Measurements from ENCODE around the gene RAI14.
A peak's percentile ranks its signal among the peaks of the same experiment; 100 is the strongest.
"Not testable (repeated sequence)": the region's sequence is repeated elsewhere in the genome, so short reads cannot be mapped to it uniquely, and the experiment has no call there.

The RAI14 gene

DNA sequence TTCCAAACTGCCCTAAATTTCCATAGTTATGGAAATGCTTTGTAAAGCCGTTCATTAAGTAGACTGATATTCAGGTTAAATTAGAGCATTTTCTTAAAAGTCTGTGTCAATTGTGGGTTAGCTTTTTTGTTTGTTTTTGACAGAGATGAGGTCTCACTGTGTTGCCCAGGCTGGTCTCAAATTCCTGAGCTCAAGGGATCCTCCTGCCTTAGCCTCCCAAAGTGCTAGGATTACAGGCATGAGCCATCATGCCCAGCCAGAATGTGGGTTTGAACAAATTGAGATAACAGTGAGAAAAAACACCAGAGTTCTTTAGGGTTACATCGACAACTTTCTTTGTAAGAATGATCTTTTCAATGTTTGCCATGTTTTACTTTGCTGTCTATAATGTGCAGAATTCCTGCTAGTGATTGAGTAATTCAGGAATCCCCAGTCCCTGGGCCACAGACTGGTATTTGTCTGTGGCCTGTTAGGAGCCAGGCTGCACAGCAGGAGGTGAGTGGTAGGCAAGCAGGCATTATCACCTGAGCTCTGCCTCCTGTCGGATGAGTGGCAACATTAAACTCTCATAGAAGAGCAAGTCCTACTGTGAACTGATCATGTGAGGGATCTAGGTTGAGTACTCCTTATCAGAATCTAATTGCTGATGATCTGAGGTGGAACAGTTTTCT lies 80.5 kb downstream of the RAI14 start:
- DNase-seq: peak; percentile 57

DNA sequence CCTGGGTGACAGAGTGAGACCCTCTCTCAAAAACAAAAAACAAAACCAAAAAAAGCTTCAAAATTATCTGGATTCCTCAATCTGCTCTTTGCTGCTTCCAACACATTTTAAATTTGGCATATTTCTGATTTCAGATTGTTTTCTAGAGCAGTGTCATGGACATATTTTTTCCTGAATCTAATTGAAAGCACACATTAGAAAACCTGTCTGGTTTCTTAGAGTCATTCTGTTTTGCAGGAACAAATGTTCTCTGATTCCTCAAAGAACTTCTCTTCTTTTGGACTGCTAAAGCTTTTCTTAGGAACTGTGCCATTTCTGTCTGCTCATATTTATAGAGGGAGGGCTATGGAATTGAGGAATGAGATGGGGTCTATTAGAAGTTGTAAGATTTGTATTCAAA lies 81.6 kb downstream of the RAI14 start:
- no peak for DNase-seq

DNA sequence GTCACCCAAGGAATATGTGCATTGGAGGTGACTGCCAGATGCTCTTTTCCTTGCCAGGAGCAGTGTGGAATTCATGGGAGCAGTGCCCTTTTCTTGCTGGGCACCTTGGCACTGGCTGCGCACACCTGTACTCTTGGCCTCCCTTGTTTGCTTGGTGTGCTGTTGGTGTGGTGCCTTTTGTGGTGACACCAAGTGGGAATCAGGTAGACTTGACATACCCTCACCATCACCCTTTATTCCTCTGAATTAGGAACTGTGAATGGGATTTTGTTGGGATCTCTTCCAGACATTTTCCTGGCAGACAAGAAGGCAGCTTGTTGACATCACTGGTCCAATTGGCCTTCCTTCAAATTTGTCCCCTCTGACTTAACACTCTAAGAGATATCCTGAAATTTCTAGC lies 82.3 kb downstream of the RAI14 start:
- DNase-seq: no peak

DNA sequence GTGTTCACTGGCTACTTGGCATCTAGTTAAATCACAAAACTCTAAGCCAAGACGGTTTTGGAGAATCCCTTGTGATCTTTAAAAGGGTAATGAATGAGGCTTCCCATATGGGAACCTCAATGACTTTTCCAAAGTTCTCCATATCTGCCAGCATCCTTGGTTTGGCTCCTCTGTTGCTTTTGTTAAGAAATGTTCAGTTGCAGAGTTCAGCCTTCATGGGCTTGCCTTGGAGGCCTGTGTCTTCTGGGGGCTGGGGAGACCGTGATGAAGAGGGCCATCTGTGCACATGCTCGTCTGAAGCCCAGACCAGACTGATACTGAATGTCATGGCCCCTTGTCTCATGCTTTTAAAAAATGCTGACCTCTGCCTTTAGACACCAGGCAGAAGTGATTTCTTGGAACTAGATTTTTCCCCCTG lies 84.3 kb downstream of the RAI14 start:
- DNase-seq: no peak

DNA sequence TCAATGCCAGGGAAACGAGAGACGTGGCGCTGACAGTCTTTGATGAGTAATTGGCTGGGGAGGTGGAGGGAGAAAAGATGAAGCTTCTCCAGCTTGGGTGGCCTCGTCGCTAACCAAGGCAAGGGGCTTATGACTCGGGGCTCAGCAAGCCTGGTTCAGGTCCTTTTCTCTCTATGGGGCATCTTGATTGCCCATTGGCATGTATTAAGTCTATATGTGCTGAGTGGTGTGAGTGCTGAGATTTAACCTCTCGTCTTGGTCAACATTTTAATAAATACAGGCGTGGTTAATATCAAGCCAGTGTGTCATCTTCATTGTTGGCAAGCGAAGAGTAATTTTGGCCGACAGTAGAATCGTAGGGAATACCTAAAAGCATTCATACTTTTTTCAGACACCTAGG lies 85.9 kb downstream of the RAI14 start:
- DNase-seq: peak; percentile 49

DNA sequence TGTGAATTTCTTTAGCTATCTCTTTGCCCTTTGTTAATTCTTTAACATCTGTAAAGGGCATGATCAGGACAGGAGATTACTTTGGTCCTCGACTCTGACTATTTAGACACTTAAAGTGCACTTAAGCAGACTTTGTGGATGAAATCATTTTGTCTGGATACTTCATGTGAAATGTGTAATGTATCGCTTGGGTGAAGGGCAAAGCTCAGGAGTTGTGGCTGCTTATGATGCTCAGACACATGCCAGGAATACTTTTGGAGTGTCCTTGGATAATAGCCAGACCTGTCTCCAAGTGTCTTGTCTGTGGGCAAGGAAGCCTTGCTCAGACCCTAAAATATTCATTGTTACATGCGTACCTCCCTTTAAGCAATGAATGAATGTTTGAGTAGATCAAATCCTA lies 87.8 kb downstream of the RAI14 start:
- DNase-seq: peak; percentile 99

DNA sequence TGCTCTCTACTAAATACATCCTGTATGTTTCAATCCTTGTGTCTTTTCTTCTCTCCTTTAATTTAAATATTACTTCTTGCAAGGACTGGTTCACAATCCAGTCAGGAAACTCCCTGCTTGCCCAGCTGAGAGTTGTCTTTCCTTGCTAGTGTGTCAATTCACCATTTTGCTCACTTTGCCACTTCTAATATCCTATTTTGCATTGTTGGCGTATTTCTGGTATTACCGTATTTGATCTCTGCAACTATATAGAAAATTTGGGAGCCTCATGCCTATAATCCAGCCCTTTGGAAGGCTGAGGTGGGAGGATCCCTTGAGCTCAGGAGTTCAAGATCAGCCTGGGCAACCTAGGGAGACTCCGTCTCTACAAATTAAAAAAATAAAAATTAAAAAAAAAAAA lies 92.3 kb downstream of the RAI14 start:
- no peak for DNase-seq

DNA sequence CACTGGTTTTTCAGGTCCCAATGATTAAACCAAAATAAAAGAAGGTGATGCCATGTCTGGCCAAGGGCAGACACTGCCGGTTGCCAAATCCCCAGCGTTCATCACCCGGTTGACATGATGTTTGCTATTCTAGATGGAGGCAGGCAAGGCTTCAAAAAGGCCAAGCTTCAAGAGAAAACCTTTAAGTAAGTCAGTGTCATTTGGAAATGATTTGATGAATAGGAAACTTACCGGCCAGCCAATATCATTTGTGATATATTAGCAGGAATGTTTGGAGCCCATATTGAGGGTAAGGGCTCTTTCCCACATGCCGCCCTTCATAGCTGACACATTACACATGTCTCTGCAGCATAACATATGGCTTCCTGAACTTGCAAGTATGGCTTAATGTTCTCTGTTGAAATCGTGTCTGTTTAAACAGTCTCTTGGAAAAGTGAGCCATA lies 93.3 kb downstream of the RAI14 start:
- peak; percentile 96 for DNase-seq

DNA sequence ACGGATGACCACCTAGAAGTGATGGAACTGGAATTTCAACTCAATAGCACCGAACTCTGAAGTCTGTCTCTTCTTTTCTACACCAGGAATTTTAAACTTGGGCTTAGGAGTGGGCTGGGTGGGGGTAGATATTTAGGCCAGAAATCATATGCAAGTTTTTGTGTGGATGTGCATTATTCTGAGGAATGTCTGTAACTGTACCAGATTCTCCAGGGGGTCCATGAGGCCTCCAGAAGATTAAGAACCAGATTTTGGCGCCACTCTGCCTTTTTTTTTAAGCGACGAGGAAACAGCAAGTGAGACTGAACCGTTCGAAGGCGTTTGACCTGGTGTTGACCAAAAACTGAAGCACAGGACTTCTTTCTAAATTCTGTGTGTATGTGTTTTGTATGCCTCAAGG lies 94.1 kb downstream of the RAI14 start:
- DNase-seq: peak; percentile 75

DNA sequence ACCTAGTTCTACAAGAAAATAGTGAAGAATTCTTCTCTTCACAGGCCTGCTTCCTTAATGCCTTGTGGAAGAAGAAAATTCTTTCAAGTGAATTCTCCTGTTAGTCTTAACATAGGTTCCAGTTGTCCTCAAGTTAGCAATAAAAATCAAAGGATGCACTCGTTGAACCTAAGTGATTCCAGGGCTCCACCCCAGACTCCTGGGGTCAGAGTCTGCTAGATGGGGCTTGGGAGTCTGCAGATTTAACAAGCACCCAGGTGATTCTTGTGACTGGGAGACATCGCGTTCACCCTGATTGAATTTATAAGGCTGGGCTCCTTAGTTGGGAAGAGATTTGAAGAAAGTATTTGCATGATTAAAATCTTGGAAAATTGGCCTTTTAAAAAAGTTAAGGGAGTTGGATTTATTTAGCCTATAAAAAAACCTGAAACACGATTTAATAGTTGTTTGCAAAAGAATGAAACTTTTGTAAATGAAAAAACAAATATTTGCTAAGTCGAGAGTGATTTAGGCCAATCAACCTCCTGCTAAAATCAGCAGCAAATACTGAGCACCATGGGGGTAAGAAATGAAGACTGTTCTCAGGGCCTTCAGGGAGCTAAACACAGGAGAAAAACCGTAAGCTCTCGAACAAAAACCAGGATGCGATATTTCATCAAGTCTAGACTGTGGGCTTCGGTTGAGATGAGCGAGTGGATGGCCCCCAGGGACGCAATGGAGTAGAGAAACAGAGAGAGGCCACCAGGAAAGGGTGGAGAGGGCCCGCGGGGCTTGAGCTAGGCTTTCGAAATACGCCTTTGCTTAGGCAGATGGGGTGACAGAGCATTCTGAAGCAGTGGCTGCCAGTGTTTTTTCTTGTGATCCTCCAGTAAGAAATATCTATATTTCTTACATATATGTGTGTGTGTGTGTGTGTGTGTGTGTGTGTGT lies 95.9 kb downstream of the RAI14 start:
- peak; percentile 20 for DNase-seq

DNA sequence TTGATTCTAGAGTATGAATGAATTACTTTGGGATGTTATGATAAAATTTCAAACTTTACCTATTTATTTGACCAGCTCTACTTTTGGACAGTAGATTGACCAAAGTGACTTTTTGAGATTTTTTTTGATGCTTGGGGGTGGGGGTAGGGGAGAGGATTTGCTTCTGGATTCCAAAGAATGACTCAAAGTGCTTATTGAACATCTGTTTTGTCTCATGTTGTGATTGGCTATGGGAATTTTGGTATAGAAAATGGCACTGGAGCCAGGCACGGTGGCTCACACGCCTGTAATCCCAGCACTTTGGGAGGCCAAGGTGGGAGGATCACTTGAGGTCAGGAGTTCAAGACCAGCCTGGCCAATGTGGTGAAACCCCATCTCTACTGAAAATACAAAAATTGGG lies 97.1 kb downstream of the RAI14 start:
- peak; percentile 17 for DNase-seq

DNA sequence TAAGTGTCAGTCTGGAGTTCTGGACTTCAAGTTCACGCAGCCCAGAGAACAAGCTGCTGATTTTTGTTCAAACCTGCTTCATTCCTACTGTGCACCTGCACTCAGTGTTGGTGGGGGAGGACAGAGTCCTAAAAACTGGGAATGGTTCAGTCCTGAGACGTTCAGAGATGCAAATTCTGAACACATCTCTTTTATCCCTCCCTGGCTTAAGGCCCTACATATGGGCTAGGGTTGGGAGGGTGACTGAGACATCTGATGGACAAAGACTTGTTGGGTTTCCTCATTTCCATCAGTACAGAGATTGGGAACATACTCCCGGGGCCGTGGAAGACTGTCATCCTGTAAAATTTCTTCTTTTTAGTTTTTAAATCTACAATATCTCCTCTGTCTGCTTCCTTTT lies 99.8 kb downstream of the RAI14 start:
- DNase-seq: no peak

DNA sequence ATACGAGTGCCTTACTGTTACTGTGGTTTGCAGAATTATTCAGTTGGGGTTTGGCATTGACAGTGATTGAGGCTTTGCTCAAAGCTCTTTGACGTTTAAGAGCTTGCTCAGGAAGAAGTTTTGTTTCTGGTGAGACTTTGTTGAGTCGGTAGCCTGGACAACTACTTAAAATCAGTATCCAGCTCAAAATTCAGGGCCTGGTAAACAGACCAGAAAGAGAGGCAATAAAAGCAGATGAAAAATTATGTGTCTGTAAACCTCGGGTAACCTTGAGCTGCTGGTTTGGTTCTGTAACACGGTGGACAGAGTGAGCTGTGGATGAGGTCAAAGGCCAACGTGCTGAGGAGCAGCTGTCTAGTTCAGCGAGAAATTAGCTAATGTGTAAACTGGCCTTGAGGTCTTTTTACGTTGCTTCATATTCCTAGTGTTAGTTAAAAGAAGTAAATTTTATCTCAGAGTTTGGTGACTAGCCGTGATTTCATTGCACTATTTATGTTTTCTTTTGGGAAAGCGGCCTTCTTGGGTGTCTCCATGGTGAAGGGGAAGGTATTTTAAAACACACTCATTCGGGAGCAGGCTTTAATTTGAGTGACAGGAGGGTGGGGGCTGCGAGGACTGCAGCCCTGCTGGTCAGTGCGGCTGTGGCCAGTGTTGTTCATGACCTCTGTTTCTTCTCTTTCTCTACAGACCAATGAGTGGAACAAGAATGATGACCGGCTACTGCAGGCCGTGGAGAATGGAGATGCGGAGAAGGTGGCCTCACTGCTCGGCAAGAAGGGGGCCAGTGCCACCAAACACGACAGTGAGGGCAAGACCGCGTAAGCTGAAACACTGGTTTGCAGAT lies 100.9 kb downstream of the RAI14 start:
- DNase-seq: no peak

DNA sequence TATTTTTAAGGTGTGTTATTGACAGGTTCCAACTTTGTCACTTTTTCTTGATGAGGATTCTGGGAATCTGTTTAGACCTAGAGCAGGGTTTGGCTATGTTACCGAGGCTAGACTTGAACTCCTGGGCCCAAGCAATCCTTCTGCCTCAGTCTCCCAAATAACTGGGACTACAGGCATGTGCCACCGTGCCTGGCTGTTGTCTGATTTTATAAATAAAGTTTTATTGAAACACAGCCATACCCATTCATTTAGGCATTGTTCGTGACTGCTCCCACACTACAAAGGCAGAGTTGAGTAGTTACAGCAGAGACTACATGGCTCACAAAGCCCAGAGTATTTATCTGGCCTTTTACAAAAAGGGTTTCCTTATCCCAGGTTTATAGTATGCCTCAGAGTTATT lies 102.4 kb downstream of the RAI14 start:
- DNase-seq: no peak

DNA sequence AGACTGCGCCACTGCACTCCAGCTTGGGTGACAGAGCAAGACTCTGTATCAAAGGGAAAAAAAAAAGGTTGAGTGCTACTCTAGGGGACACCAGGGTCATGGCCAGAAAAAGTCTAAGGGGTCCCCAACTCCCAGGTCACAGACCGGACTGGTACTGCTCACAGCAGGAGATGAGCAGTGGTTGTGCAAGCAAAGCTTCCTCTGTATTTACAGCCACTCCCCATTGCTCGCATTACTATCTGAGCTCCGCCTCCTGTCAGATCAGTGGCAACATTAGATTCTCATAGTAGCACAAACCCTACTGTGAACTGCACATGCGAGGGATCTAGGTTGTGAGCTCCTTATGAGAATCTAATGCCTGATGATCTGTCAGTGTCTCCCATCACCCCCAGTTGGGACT lies 103.1 kb downstream of the RAI14 start:
- DNase-seq: not testable (repeated sequence)

DNA sequence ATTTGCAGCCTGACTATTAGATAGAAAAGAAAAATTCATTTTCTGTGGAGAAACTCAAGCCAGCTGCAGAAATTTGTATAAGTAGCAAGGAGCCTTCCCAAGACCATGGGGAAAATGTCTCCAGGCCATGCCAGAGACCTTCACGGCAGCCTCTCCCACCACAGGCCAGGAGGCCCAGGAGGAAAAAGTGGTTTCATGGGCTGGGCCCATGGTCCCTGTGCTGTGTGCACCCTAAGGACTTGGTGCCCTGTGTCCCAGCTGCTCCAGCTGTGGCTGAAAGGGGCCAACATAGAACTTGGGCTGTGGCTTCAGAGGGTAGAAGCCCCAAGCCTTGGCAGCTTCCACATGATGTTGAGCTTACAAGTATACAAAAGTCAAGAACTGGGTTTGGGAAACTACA lies 109.5 kb downstream of the RAI14 start:
- DNase-seq: no peak

DNA sequence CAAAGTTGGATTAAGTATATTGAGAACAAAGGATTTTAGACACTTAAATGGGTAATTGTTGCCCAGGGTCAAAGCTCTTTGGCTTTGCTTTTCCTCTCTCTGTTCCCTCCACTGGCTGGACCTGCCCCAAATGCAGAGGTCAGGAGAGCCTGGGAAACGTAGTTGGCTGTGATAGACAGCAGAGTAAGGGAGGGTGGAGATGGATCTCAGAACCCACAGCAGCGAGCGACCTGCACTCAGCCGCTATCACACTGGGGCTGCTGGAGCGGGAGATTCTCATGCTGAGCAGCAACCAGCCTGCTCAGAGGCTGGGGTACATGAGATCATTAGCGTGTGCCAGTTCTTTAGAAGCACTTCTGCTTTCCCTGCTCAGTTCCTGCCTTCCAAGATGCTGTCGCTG lies 111.1 kb downstream of the RAI14 start:
- DNase-seq: no peak

DNA sequence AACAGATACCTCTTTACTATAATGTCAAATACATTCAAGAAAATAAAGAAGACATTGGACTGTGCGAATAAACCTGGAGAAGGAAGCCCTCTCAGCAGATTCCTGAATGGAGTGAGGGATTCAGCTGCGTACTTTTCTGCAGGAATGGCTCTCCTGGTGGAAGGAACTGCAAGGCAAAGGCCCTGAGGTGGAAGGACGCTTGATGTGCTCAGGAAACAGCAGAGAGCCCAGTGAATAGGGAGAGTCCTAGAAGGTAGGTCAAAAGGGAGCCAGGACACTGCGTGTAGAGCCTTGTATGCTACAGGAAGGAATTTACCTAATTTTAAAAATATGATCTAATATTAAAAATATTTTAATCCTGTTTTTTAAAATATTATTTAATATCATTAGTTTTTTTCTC lies 114.4 kb downstream of the RAI14 start:
- no peak for DNase-seq

DNA sequence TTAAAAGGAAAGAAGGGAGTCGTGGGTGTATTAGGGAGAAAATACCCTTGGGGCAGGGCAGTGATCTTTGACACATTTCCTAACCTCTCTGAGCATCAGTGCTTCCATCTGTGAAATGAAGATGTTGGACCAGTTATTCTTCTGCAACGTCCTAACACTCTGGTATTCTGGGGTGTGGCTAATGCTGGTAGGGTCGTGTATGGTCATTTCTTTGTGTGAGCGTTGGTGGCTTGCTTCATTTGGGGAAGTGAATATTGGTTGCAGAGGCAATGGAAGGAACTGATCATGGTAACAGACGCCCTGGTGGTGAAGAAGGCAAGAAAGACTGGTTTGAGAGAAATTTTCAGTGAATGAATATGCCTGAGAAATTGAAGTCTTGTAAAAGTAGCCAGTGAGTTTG lies 114.9 kb downstream of the RAI14 start:
- no peak for DNase-seq

DNA sequence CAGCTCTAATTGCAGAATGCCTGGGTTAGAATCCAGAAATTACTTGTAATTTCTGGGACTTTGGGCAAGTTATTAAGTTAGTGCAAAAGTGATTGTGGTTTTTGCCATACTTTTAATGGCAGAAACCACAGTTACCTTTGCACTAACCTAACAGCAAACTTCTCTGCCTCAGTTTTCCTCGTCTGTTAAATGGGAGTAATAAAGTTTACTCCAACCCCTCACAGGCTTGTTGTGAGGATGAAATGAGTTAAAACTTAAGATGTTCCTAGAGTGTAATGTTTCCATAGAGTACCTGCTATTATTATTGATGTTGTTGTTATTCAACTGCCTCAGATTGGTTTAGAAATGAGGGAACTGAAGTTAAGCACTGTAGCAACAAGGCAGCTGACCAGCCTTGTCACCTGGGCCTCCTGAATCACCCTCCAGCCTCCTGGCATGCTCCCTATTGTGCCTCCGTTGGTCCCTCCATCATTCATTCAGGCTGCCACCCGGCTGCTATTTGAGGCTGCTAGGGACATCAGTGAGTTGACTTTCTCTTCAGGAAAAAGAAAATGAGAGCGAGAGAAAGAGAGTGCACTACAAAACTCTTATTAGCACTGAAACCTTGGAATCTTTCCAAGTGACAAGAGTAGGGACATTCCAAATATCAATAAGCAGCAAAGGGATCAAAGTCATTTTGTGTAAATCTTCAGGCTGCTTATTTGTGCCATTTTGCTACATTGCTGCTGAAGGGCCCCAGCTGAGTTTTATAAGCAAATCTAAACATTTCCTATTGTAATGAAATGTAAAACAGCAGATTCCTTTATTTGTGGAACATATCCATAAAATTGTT lies 116.4 kb downstream of the RAI14 start:
- DNase-seq: no peak

DNA sequence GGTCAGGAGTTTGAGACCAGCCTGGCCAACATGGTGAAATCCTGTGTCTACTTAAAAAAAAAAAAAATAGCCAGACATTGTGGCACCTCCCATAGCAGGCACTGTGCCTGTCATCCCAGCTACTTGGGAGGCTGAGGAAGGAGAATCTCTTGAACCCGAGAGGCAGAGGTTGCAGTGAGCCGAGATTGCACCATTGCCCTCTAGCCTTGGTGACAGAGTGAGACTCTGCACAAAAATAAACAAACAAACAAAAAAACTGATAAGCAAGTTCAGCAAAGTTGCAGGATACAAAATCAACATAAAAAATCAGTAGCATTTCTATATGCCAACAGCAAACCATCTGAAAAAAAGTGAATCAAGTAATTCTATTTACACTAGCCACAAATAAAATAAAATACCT lies 118.0 kb downstream of the RAI14 start:
- DNase-seq: no peak

DNA sequence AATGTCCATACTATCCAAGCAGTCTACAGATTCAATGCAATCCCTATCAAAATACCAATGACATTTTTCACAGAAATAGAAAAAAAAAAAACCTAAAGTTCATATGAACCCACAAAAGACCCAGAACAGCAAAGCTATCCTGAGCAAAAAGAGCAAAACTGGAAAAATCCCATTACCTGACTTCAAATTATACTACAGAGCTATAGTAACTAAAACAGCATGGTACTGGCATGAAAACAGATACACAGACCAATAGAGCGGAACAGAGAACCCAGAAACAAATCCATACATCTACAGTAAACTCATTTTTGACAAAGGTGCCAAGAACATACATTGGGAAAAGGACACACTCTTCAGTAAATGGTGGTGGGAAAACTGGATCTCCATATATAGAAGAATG lies 118.5 kb downstream of the RAI14 start:
- DNase-seq: not testable (repeated sequence)

Data from fibroblast of skin of right quadriceps (primary cell).